Stimulated activated CD8-positive, alpha-beta memory T cell treated with anti-CD3 and anti-CD28 coated beads, Interleukin-4, amount 100 ng/mL, for 24 hours (primary cell): ENCODE measurements around the gene SIGLEC1.
A peak's percentile ranks its signal among the peaks of the same experiment; 100 is the strongest.

Source experiments
- DNase-seq: peaks from one replicate; pipeline ENCODE4 v3.0.0-alpha.2; 2020; ENCODE audit warnings: low read depth

The SIGLEC1 gene

GRCh38 chr20:3744806-3745685 lies 32.6 kb upstream of the SIGLEC1 start:
- peak; percentile 55 for DNase-seq

GRCh38 chr20:3744037-3744436 lies 31.6 kb upstream of the SIGLEC1 start:
- DNase-seq = no peak

- DNase-seq = no peak
These were observed 30.9 kb upstream of the SIGLEC1 start for GRCh38 chr20:3743251-3743650.

GRCh38 chr20:3741836-3742458 lies 29.5 kb upstream of the SIGLEC1 start:
- no peak for DNase-seq

GRCh38 chr20:3740615-3741301 lies 28.4 kb upstream of the SIGLEC1 start:
- no peak for DNase-seq

- DNase-seq = no peak
These were observed 27.6 kb upstream of the SIGLEC1 start for GRCh38 chr20:3739926-3740451.

- no peak for DNase-seq
These were observed 26.9 kb upstream of the SIGLEC1 start for GRCh38 chr20:3739054-3739925.

GRCh38 chr20:3738111-3739053 lies 26.0 kb upstream of the SIGLEC1 start:
- no peak for DNase-seq

GRCh38 chr20:3735768-3736167 lies 23.4 kb upstream of the SIGLEC1 start:
- DNase-seq = no peak

GRCh38 chr20:3734111-3734843 lies 21.9 kb upstream of the SIGLEC1 start:
- DNase-seq = no peak

- DNase-seq = no peak
These were observed 21.0 kb upstream of the SIGLEC1 start for GRCh38 chr20:3733119-3733995.

GRCh38 chr20:3732327-3733118 lies 20.1 kb upstream of the SIGLEC1 start, which contains the start of gene HSPA12B:
TSS of gene HSPA12B (plus strand) at chr20:3732685. CDS start at chr20:3738675, 5,990 bp downstream.
- no peak for DNase-seq

- no peak for DNase-seq
These were observed 19.5 kb upstream of the SIGLEC1 start for GRCh38 chr20:3731944-3732326.

- no peak for DNase-seq
These were observed 18.6 kb upstream of the SIGLEC1 start for GRCh38 chr20:3730803-3731672.

- no peak for DNase-seq
These were observed 17.6 kb upstream of the SIGLEC1 start for GRCh38 chr20:3729811-3730540.

GRCh38 chr20:3729378-3729777 lies 17.0 kb upstream of the SIGLEC1 start:
- no peak for DNase-seq
